ENCODE measurements around the gene GGCT. TPM values are rescaled to one million over a fixed set of nuclear protein-coding genes. Genes with fewer than 3 reads are reported as not detected.

Gene GGCT
- total RNA-seq, 1 experiment from 2014 or later, result 52.2 TPM

GRCh38 chr7:30546596-30546995 is 42.0 kb upstream of the GGCT start:
- no peak for TF ChIP-seq REST (IDR thresholded peaks at IDR 0.05; ENCODE audit: insufficient read depth in 1 of 2, low read depth in 2 of 2, low read length in 1 of 2)
- no peak for TF ChIP-seq CTCF (IDR thresholded peaks at IDR 0.05)
- no peak for TF ChIP-seq SIN3A (IDR thresholded peaks at IDR 0.05; ENCODE audit: borderline replicate concordance, insufficient read depth, low read depth, low read length)
- no peak for TF ChIP-seq TCF7L2 (IDR thresholded peaks at IDR 0.05; ENCODE audit: low read depth, low read length)
- TF ChIP-seq POLR2AphosphoS5 (IDR thresholded peaks at IDR 0.05; ENCODE audit: low read depth, low read length), result no peak
- BruUV-seq (replicated peaks), result no TSS peak
- Histone ChIP-seq H3K36me3 (ENCODE audit: control insufficient read depth, insufficient read depth, low read length) (no peaks in the 10 kb centered on the region), H3K4me1 (ENCODE audit: control insufficient read depth, insufficient read depth, low read length) (peaks cover 3% of the 10 kb centered on the region; the same call in 1 of the 2 replicates), H3K27me3 (ENCODE audit: control insufficient read depth, insufficient read depth, low read length) (no peaks in the 10 kb centered on the region), H3K9me3 (ENCODE audit: control insufficient read depth, insufficient read depth, low read depth, low read length) (no peaks in the 10 kb centered on the region), H3K27ac (ENCODE audit: low read length) (no peak overlapping the region), H3K4me3 (ENCODE audit: low read depth in 2 of 2, low read length in 2 of 2) (no peak overlapping the region)
- intact Hi-C loops (cut with micrococcal nuclease; ENCODE audit: unreplicated experiment) (no loop called here), in situ Hi-C loops (cut with HindIII; ENCODE audit: low pct_unique_long_range_greater_than_20kb, low sequenced_read_pairs) (no loop called here)
- CTCF ChIA-PET, result interaction anchor here (1.3 kb wide), 1 partner anchor 18 kb away, joined by 4 read pairs; no protein-coding TSS in a partner anchor
- DNase-seq (ENCODE audit: low read depth, low spot score) (no peak), ATAC-seq (no peak)
- POLR2A ChIA-PET, result no interaction called here

GRCh38 chr7:30545791-30546555 is 41.3 kb upstream of the GGCT start:
- ATAC-seq (no peak), DNase-seq (ENCODE audit: low read depth, low spot score) (no peak)
- Histone ChIP-seq H3K27ac (ENCODE audit: low read length) (no peak overlapping the region), H3K4me3 (ENCODE audit: low read depth in 2 of 2, low read length in 2 of 2) (no peak overlapping the region), H3K27me3 (ENCODE audit: control insufficient read depth, insufficient read depth, low read length) (no peaks in the 10 kb centered on the region), H3K36me3 (ENCODE audit: control insufficient read depth, insufficient read depth, low read length) (no peaks in the 10 kb centered on the region), H3K9me3 (ENCODE audit: control insufficient read depth, insufficient read depth, low read depth, low read length) (no peaks in the 10 kb centered on the region), H3K4me1 (ENCODE audit: control insufficient read depth, insufficient read depth, low read length) (no peaks in the 10 kb centered on the region)
- in situ Hi-C loops (cut with HindIII; ENCODE audit: low pct_unique_long_range_greater_than_20kb, low sequenced_read_pairs), result no loop called here
- intact Hi-C loops (cut with micrococcal nuclease; ENCODE audit: unreplicated experiment), result no loop called here
- BruUV-seq (replicated peaks), result no TSS peak
- ChIA-PET CTCF (interaction anchor here (0.9 kb wide), 1 partner anchor 185 kb away, joined by 4 read pairs; no protein-coding TSS in a partner anchor), POLR2A (no interaction called here)
- TF ChIP-seq TCF7L2 (IDR thresholded peaks at IDR 0.05; ENCODE audit: low read depth, low read length) (no peak), CTCF (IDR thresholded peaks at IDR 0.05) (no peak), POLR2AphosphoS5 (IDR thresholded peaks at IDR 0.05; ENCODE audit: low read depth, low read length) (no peak), REST (IDR thresholded peaks at IDR 0.05; ENCODE audit: insufficient read depth in 1 of 2, low read depth in 2 of 2, low read length in 1 of 2) (no peak), SIN3A (IDR thresholded peaks at IDR 0.05; ENCODE audit: borderline replicate concordance, insufficient read depth, low read depth, low read length) (no peak)

All from Panc1 (cell line).